Globus pallidus (tissue), 1 donor: ENCODE data around the gene MSI2.

Experiments used
- DNase-seq: peaks from one replicate; pipeline ENCODE4 v3.0.0-alpha.2; 2015; ENCODE audit warnings: low spot score

The MSI2 gene

DNA sequence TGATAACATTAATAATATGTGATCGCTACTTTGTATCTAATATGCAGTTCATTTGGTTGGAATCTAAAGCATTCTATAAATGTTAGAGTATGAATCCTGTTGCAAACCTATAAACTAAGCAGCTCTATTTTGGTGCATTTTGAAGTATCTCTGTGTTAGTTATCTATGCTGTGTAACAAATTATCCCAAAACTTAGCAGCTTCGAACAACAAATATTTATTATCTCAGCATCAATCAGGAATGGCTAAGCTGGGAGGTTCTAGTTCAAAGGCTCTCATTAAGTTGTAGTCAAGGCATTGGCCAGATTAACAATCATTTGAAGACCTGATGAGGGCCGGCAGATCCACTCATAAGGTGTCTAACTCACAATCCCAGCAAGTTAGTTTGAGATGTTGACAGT, 10.1 kb upstream of the MSI2 start:
- no peak for DNase-seq

DNA sequence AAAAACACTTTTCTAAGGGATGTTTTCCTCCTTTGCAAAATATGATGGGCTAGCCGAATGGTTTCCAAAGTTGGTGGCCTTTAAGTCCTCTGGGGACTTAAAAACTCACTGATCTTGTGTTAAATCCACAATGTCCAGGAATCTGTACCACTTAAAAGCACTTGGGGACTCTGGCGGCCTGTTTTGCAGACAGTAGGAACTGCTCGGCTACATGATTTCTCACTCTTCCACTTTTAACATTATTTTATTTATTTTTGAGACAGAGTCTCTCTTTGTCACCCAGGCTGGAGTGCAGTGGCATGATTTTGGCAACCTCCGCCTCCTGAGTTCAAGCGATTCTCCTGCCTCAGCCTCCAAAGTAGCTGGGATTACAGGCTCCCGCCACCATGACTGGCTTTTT, 9.1 kb upstream of the MSI2 start:
- DNase-seq: no peak

DNA sequence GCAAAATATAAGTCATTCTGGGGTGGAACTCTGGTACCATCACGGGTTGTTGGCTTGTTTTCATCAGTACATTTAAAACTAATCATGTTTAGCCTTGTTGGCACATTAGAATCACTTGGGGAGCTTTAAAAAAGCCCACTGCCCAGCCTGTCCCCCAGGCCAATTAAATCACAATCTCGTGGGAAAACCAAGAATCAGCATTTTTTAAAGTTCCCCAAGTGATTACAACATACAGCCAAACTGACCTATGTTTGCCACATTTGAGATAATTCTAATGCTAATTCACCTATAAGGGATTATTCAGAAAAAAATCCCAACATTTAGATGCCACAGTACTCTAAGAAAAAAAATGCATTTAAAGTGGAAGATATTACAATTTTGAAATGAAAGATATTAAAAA, 8.4 kb upstream of the MSI2 start:
- no peak for DNase-seq

DNA sequence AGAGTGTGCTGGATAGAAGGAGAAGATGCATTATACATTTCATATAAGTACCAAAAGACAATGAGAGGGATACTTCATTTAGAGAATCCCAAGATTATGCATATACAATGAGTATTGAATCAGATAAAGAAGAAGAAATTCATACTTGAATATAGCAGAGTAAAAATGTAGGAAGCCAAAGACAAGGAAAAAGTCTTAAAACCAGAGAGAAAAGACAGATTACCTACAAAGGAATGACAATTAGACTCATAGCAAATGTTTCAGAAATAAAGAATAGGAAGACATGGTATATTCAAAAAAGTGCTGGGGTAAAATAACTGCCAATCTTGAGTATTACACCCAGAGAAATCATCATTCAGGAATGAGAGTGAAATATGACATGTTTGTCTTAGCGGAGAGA, 6.8 kb upstream of the MSI2 start:
- DNase-seq: no peak

- no peak for DNase-seq
Observed at GRCh38 chr17:57251211-57251787, 5.0 kb upstream of the MSI2 start.

- DNase-seq: no peak
Observed at GRCh38 chr17:57253362-57254065, 2.8 kb upstream of the MSI2 start.

GRCh38 chr17:57255182-57255775, 1.0 kb upstream of the MSI2 start:
- no peak for DNase-seq

DNA sequence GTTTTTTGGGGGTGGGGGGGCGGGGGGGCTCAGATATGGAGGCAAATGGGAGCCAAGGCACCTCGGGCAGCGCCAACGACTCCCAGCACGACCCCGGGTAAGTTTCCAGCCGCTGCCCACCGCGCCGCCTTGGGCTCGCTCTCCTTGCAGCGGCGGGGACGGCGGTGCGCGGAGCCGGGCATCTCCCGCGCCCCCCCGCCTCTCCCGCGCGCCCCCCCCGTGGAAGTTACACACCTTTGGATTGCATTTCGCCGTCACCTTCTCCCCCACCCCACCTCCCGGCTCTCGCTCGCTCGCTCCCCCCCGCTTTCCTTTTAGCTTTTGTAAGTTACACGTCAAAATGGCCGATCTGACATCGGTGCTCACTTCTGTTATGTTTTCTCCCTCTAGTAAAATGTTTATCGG, 387 bp downstream of the MSI2 start:
- peak; percentile 42 for DNase-seq

DNA sequence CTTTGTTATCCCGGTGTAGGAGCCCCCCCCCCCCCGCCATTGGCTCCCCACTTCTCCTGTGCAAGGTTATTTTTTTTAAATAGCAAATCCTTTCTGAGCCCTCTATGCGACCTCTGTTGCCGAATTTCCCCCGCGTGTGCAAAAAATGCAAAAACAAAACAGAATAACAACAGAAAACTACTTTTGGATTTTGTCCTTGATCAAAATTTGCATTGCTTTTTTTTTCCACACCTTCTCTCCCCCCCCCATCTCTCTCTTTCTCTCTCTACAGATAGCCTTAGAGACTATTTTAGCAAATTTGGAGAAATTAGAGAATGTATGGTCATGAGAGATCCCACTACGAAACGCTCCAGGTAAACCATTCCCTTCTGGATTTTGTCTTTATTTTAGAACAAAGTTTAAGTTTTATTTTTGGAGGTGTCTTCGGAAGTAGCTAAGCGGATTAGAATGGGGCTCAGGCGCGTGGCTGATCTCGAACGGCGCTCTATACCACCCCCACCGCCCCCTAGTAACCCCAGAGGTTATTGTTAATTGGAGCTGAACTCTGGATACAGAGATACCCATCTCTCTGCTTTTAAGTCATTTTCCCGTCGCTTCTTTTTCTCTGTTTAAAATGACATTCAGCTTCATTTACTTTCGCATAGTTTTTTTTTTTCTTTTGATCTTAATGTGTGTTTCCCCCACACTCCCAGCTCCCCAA, 1.0 kb downstream of the MSI2 start:
- no peak for DNase-seq

DNA sequence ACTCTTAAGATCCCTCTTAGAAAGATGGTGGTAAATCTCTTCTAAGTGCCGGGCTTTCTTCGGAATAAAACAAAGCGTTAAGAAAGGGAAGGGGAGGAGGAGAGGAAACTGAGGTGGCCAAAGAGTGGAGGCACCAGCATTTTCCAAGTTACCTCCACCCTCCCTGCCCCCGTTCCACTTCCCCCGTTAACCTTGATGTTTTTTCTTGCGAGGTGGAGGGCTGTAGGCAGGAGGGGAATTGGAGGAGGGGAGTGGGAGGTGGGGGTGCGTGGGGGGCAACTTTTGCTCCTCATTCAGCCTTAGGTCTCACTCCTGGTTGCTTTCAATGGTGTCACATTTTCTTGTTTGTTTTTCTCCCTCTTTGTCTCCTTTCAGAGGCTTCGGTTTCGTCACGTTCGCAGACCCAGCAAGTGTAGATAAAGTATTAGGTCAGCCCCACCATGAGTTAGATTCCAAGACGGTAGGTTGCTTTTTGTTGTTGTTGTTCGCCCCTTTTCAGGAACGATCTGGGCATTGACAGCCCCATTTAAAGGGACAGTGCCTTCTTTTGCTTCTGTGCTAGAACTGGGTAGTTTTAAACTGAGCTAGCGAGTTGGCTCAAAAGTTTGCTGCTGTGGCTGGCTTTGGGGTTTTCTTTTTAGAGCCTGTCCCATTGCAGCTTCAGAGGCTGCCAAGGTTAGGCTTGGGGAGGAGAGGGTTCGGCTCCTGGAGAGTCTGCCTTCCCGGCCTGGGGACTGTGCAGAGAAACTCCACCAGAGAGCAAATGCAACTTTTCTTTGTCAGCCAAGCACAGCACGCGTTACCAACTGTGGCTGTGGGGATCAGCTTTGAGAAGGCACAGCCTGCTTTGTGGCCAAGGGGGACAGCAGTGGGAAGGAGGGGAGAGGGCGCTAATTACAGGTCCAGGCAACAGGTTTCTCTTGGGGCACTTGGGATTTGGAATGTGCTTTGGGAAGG, 1.9 kb downstream of the MSI2 start:
- DNase-seq: peak; percentile 43

DNA sequence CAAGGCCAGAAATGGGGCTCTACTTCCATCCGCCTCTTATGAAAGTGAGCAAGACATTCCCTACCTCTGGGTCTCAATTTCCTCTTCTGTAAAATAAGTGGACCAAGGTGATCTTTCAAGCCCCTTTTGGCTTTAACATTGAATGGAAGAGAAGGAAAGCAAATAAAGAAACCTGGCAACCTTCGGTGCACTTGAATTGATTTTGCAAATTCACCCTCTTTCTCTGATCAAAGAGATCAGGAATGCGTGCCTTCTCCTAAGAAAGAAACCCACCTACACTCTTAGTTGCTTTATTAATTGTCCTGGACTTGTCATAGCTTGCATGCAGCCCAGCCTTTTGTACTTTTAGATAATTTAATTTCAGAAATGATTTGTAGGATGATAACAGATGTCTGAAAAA, 3.0 kb downstream of the MSI2 start:
- DNase-seq: no peak

DNA sequence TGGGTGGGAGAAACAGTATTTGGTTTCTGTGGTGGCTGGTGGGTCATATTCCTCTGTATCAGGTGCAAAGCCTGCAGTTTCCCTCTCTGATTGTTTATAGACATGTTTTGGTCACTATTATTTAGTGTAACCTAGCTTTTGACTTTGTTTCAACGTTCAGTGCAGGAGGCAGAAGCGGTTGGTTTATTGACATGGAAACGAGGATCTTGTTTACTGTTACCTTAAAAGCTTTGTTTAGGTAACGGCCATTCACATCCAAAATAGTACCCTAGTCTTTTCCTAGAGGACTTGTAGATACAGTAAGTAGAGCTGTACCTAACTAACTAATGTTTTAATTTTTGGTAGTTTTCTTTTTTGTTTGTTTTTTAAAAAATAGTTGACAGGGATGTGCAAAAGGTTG, 3.5 kb downstream of the MSI2 start:
- no peak for DNase-seq

DNA sequence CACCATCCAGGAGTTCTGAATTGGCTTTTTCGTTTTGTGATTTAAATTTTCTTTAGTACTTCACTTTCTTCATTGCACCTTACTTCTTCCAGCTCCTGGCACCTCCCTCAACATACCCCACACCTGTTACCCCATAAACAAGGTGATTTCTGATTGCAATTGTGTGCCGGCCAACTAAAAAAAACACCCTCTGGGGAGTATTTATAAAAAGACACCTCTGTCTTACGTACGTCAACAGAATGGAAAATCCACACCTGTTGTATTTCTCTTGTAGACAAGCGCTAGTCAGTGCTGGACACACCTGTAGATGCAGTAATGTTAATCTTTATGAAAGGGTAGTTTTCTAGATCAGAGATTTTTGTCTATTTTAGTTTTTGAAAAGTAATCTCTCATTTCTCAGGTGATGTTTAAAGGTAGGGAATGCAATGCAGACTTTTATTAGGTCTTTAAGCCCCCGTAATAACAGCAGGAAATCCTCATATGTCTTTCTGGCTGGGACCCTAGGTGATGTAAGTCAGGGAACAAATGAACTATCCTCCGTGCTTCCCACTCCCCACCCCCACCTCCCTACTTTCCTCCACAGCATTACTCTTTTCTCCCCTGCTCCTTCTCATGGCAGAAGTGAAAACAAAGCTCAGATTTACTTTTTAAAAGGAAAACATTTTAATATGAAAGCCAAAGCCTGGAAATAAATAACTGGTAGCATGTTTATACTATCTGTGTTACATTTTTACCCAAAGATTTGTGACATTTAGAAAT, 4.2 kb downstream of the MSI2 start:
- no peak for DNase-seq

DNA sequence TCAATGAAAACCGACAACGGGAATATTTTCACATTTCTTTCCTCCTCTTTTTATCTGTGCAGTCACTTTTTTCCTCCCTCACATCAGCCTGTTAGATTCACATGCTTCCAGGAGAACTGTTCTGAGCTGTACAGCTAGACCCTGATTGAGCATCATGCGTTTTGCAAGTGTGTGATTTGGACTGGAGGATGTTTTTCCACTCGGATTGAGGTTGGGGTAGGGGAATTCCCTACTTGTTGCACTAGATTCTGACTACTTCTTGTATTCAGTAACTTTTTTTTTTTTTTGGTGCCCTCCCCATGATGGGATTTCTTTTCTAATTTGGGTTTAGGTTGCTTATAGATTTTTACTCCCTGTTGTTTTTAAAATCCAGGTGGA, 4.8 kb downstream of the MSI2 start:
- DNase-seq: no peak

GRCh38 chr17:57262557-57262956, 6.2 kb downstream of the MSI2 start:
- no peak for DNase-seq

- DNase-seq: no peak
Observed at GRCh38 chr17:57264250-57264649, 7.9 kb downstream of the MSI2 start.

DNA sequence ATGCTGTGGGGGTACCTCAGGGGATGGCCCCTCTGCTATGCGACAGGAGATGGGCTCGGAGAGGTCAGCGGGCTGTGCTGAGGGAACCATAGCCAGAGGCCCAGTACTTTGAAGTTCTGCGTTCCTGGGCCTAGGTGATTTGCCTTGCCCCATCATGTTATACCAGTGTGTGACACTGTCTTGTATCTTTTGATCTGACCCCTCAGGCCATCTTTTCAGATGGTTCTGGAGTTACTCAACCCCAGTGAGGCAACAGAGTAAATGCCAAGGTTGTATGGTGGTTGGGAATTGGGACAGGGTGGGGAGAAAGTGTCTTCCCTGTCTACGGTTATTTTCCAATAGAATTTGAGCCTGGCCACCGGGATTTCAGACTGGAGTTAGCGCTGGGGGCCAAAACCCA, 8.5 kb downstream of the MSI2 start:
- no peak for DNase-seq

DNA sequence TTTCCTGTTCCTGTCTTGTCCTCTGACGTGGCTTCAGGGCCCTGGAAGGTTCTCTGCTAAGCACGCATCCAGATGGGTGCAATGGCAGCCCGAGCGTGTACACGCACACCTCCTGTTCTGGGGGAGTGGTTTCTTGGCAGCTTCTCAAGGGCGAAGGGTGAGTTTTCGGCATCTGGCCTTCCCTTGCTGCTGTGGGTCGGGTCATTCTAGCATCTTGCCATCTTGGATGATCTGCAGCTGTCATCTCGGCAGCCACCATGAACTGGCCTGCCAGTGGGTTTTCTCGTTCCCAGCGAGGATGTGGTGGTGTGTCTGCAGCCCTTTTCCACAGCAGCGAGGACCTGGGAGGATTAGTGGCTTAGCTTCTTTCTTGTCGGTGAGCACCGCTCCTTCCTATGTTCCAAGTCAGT, 10.6 kb downstream of the MSI2 start:
- no peak for DNase-seq

DNA sequence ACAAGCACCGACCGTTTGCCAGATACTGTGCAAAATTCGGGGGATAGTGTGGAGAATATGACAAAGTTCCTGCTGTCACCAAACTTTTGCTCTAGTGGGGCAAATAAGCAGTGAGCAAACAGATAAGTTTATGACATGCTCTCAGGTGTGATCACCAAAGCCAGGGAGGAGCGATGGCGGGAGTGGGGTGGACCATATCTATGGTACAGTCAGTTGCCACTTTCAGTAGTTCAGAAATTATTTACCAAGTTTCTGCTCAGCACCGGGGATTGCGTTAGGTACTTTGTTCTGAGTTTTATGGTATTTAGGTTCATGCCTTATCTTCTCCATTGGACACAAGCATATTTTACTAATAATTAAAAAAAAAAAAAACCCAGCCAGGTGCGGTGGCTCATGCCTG, 11.9 kb downstream of the MSI2 start:
- DNase-seq: no peak

GRCh38 chr17:57269052-57269451, 12.7 kb downstream of the MSI2 start:
- DNase-seq: no peak

- DNase-seq: no peak
Observed at GRCh38 chr17:57269598-57270255, 13.4 kb downstream of the MSI2 start.
